GM12891 (cell line): ENCODE results near the gene GAPDHS.

Source experiments
- POLR2A ChIP-seq: IDR thresholded peaks from 2 replicates; pipeline ENCODE4 v1.6.1; 2011; ENCODE audit warnings: low read depth, low read length, control low read depth
- POLR2AphosphoS5 ChIP-seq: IDR thresholded peaks from 2 replicates; pipeline ENCODE4 v1.6.1; 2011; ENCODE audit warnings: low read depth, low read length, control low read depth
- TAF1 ChIP-seq: IDR thresholded peaks from 2 replicates; pipeline ENCODE4 v1.6.1; 2011; ENCODE audit warnings: low read depth, low read length, control low read depth

- TF ChIP-seq POLR2A (no peak), POLR2AphosphoS5 (no peak), TAF1 (no peak)
Observed at GRCh38 chr19:35582760-35583159, 49.5 kb downstream of the GAPDHS start.
